ENCODE measurements around the gene C22orf23.

The C22orf23 gene

GRCh38 chr22:37929390-37929789 is 24.0 kb downstream of the C22orf23 start:
- Histone ChIP-seq H3K9me3 (replicated peaks; ENCODE audit: low read length) (no peaks in the 10 kb centered on the region), H3K4me2 (ENCODE audit: low read length) (no peak overlapping the region), H3K4me3 (ENCODE audit: low read length) (no peak overlapping the region), H3K36me3 (ENCODE audit: insufficient read depth, low read length) (peaks cover 68% of the 10 kb centered on the region), H3K9ac (ENCODE audit: low read depth, low read length) (no peak overlapping the region), H3K27me3 (ENCODE audit: control insufficient read depth, insufficient read depth, low read length) (no peaks in the 10 kb centered on the region), H3K4me1 (ENCODE audit: control insufficient read depth, insufficient read depth, low read length) (peaks cover 32% of the 10 kb centered on the region)

GRCh38 chr22:37927637-37927936 is 25.8 kb downstream of the C22orf23 start:
- Histone ChIP-seq H3K4me1 (ENCODE audit: control insufficient read depth, insufficient read depth, low read length) (peaks cover 16% of the 10 kb centered on the region), H3K27me3 (ENCODE audit: control insufficient read depth, insufficient read depth, low read length) (no peaks in the 10 kb centered on the region), H3K9me3 (replicated peaks; ENCODE audit: low read length) (no peaks in the 10 kb centered on the region), H3K9ac (ENCODE audit: low read depth, low read length) (no peak overlapping the region), H3K4me3 (ENCODE audit: low read length) (no peak overlapping the region), H3K4me2 (ENCODE audit: low read length) (no peak overlapping the region), H3K36me3 (ENCODE audit: insufficient read depth, low read length) (peaks cover 66% of the 10 kb centered on the region)

GRCh38 chr22:37926771-37927636 is 26.4 kb downstream of the C22orf23 start:
- Histone ChIP-seq H3K4me1 (ENCODE audit: control insufficient read depth, insufficient read depth, low read length) (peaks cover 16% of the 10 kb centered on the region), H3K9ac (ENCODE audit: low read depth, low read length) (no peak overlapping the region), H3K9me3 (replicated peaks; ENCODE audit: low read length) (no peaks in the 10 kb centered on the region), H3K4me3 (ENCODE audit: low read length) (no peak overlapping the region), H3K27me3 (ENCODE audit: control insufficient read depth, insufficient read depth, low read length) (no peaks in the 10 kb centered on the region), H3K36me3 (ENCODE audit: insufficient read depth, low read length) (peaks cover 61% of the 10 kb centered on the region), H3K4me2 (ENCODE audit: low read length) (no peak overlapping the region)

GRCh38 chr22:37926358-37926757 is 27.0 kb downstream of the C22orf23 start:
- H3K4me3 ChIP-seq (ENCODE audit: low read length), result no peak overlapping the region
- H3K27me3 ChIP-seq (ENCODE audit: control insufficient read depth, insufficient read depth, low read length), result no peaks in the 10 kb centered on the region
- H3K36me3 ChIP-seq (ENCODE audit: insufficient read depth, low read length), result peaks cover 62% of the 10 kb centered on the region

GRCh38 chr22:37925767-37926166 is 27.6 kb downstream of the C22orf23 start:
- no peaks in the 10 kb centered on the region for H3K9me3 ChIP-seq (replicated peaks; ENCODE audit: low read length)
- no peaks in the 10 kb centered on the region for H3K27me3 ChIP-seq (ENCODE audit: control insufficient read depth, insufficient read depth, low read length)
- H3K4me3 ChIP-seq (ENCODE audit: low read length), result no peak overlapping the region
- H3K36me3 ChIP-seq (ENCODE audit: insufficient read depth, low read length), result peaks cover 64% of the 10 kb centered on the region
- H3K4me2 ChIP-seq (ENCODE audit: low read length), result no peak overlapping the region
- H3K4me1 ChIP-seq (ENCODE audit: control insufficient read depth, insufficient read depth, low read length), result peaks cover 7% of the 10 kb centered on the region
- no peak overlapping the region for H3K9ac ChIP-seq (ENCODE audit: low read depth, low read length)

More at GRCh38 chr22:37926358-37926757, 27.0 kb downstream of the C22orf23 start:
- Histone ChIP-seq H3K9ac (ENCODE audit: low read depth, low read length) (no peak overlapping the region), H3K4me1 (ENCODE audit: control insufficient read depth, insufficient read depth, low read length) (peaks cover 11% of the 10 kb centered on the region), H3K4me2 (ENCODE audit: low read length) (no peak overlapping the region), H3K9me3 (replicated peaks; ENCODE audit: low read length) (no peaks in the 10 kb centered on the region)

- no peak overlapping the region for H3K4me3 ChIP-seq (ENCODE audit: low read length)
- no peaks in the 10 kb centered on the region for H3K27me3 ChIP-seq (ENCODE audit: control insufficient read depth, insufficient read depth, low read length)
- H3K4me2 ChIP-seq (ENCODE audit: low read length), result no peak overlapping the region
- H3K9me3 ChIP-seq (replicated peaks; ENCODE audit: low read length), result no peaks in the 10 kb centered on the region
- peaks cover 64% of the 10 kb centered on the region for H3K36me3 ChIP-seq (ENCODE audit: insufficient read depth, low read length)
- peaks cover 3% of the 10 kb centered on the region for H3K4me1 ChIP-seq (ENCODE audit: control insufficient read depth, insufficient read depth, low read length)
- H3K9ac ChIP-seq (ENCODE audit: low read depth, low read length), result no peak overlapping the region
These were observed 28.1 kb downstream of the C22orf23 start for GRCh38 chr22:37925330-37925729.

GRCh38 chr22:37924386-37925065 is 28.9 kb downstream of the C22orf23 start:
- Histone ChIP-seq H3K4me1 (ENCODE audit: control insufficient read depth, insufficient read depth, low read length) (no peaks in the 10 kb centered on the region), H3K36me3 (ENCODE audit: insufficient read depth, low read length) (peaks cover 64% of the 10 kb centered on the region), H3K4me3 (ENCODE audit: low read length) (no peak overlapping the region), H3K27me3 (ENCODE audit: control insufficient read depth, insufficient read depth, low read length) (no peaks in the 10 kb centered on the region), H3K4me2 (ENCODE audit: low read length) (no peak overlapping the region), H3K9me3 (replicated peaks; ENCODE audit: low read length) (no peaks in the 10 kb centered on the region), H3K9ac (ENCODE audit: low read depth, low read length) (no peak overlapping the region)

GRCh38 chr22:37923927-37924326 is 29.5 kb downstream of the C22orf23 start:
- H3K9me3 ChIP-seq (replicated peaks; ENCODE audit: low read length), result no peaks in the 10 kb centered on the region
- no peak overlapping the region for H3K4me2 ChIP-seq (ENCODE audit: low read length)
- H3K27me3 ChIP-seq (ENCODE audit: control insufficient read depth, insufficient read depth, low read length), result no peaks in the 10 kb centered on the region
- H3K9ac ChIP-seq (ENCODE audit: low read depth, low read length), result no peak overlapping the region
- no peak overlapping the region for H3K4me3 ChIP-seq (ENCODE audit: low read length)
- H3K4me1 ChIP-seq (ENCODE audit: control insufficient read depth, insufficient read depth, low read length), result no peaks in the 10 kb centered on the region
- H3K36me3 ChIP-seq (ENCODE audit: insufficient read depth, low read length), result peaks cover 62% of the 10 kb centered on the region

- H3K36me3 ChIP-seq (ENCODE audit: insufficient read depth, low read length), result peaks cover 70% of the 10 kb centered on the region
- no peaks in the 10 kb centered on the region for H3K4me1 ChIP-seq (ENCODE audit: control insufficient read depth, insufficient read depth, low read length)
These were observed 31.2 kb downstream of the C22orf23 start for GRCh38 chr22:37922191-37922590.

GRCh38 chr22:37920126-37920525 is 33.3 kb downstream of the C22orf23 start:
- H3K4me2 ChIP-seq (ENCODE audit: low read length), result no peak overlapping the region
- H3K4me3 ChIP-seq (ENCODE audit: low read length), result no peak overlapping the region
- H3K9me3 ChIP-seq (replicated peaks; ENCODE audit: low read length), result no peaks in the 10 kb centered on the region
- no peaks in the 10 kb centered on the region for H3K4me1 ChIP-seq (ENCODE audit: control insufficient read depth, insufficient read depth, low read length)
- H3K27me3 ChIP-seq (ENCODE audit: control insufficient read depth, insufficient read depth, low read length), result no peaks in the 10 kb centered on the region
- no peak overlapping the region for H3K9ac ChIP-seq (ENCODE audit: low read depth, low read length)
- peaks cover 64% of the 10 kb centered on the region for H3K36me3 ChIP-seq (ENCODE audit: insufficient read depth, low read length)

More at GRCh38 chr22:37922191-37922590, 31.2 kb downstream of the C22orf23 start:
- no peak overlapping the region for H3K4me3 ChIP-seq (ENCODE audit: low read length)
- H3K27me3 ChIP-seq (ENCODE audit: control insufficient read depth, insufficient read depth, low read length), result no peaks in the 10 kb centered on the region
- no peaks in the 10 kb centered on the region for H3K9me3 ChIP-seq (replicated peaks; ENCODE audit: low read length)
- no peak overlapping the region for H3K4me2 ChIP-seq (ENCODE audit: low read length)
- no peak overlapping the region for H3K9ac ChIP-seq (ENCODE audit: low read depth, low read length)

- no peaks in the 10 kb centered on the region for H3K4me1 ChIP-seq (ENCODE audit: control insufficient read depth, insufficient read depth, low read length)
- H3K9me3 ChIP-seq (replicated peaks; ENCODE audit: low read length), result no peaks in the 10 kb centered on the region
- no peak overlapping the region for H3K4me3 ChIP-seq (ENCODE audit: low read length)
- no peak overlapping the region for H3K4me2 ChIP-seq (ENCODE audit: low read length)
- H3K27me3 ChIP-seq (ENCODE audit: control insufficient read depth, insufficient read depth, low read length), result no peaks in the 10 kb centered on the region
- peaks cover 57% of the 10 kb centered on the region for H3K36me3 ChIP-seq (ENCODE audit: insufficient read depth, low read length)
- no peak overlapping the region for H3K9ac ChIP-seq (ENCODE audit: low read depth, low read length)
These were observed 34.7 kb downstream of the C22orf23 start for GRCh38 chr22:37918580-37919270.
